ENCODE data around the gene RTKN. TPM values are rescaled to one million over a fixed set of nuclear protein-coding genes. Genes with fewer than 3 reads are reported as not detected.
A peak's percentile ranks its signal among the peaks of the same experiment; 100 is the strongest.

Gene RTKN
- total RNA-seq, 1 donor, result 15.7 TPM

- peak overlapping the region; percentile 97 for H3K4me3 ChIP-seq (ENCODE audit: low read depth, low read length)
- no peak for DNase-seq (ENCODE audit: low read depth)
- no peak for TF ChIP-seq CTCF (IDR thresholded peaks at IDR 0.05; ENCODE audit: insufficient read depth, low read length)
Observed at GRCh38 chr2:74481961-74482800, 40.4 kb upstream of the RTKN start.

GRCh38 chr2:74481431-74481830 lies 39.7 kb upstream of the RTKN start:
- no peak for DNase-seq (ENCODE audit: low read depth)
- TF ChIP-seq CTCF (IDR thresholded peaks at IDR 0.05; ENCODE audit: insufficient read depth, low read length), result no peak
- H3K4me3 ChIP-seq (ENCODE audit: low read depth, low read length), result peak overlapping the region; percentile 97

- DNase-seq (ENCODE audit: low read depth), result no peak
- TF ChIP-seq CTCF (IDR thresholded peaks at IDR 0.05; ENCODE audit: insufficient read depth, low read length), result peak; percentile 28
- no peak overlapping the region for H3K4me3 ChIP-seq (ENCODE audit: low read depth, low read length)
Observed at GRCh38 chr2:74474899-74475298, 33.2 kb upstream of the RTKN start.

GRCh38 chr2:74474481-74474880 lies 32.7 kb upstream of the RTKN start:
- no peak overlapping the region for H3K4me3 ChIP-seq (ENCODE audit: low read depth, low read length)
- no peak for TF ChIP-seq CTCF (IDR thresholded peaks at IDR 0.05; ENCODE audit: insufficient read depth, low read length)
- DNase-seq (ENCODE audit: low read depth), result no peak

- TF ChIP-seq CTCF (IDR thresholded peaks at IDR 0.05; ENCODE audit: insufficient read depth, low read length), result no peak
- no peak for DNase-seq (ENCODE audit: low read depth)
- H3K4me3 ChIP-seq (ENCODE audit: low read depth, low read length), result peak overlapping the region; percentile 89
Observed at GRCh38 chr2:74472945-74473258, 31.2 kb upstream of the RTKN start.

- no peak for TF ChIP-seq CTCF (IDR thresholded peaks at IDR 0.05; ENCODE audit: insufficient read depth, low read length)
- H3K4me3 ChIP-seq (ENCODE audit: low read depth, low read length), result peak within 1 kb of the TSS; percentile 89
Observed at GRCh38 chr2:74472086-74472944, 30.6 kb upstream of the RTKN start, which contains the start of gene MRPL53. TSS of gene MRPL53 (minus strand) at chr2:74472680. CDS start at chr2:74472660, 20 bp downstream.

More at GRCh38 chr2:74472086-74472944, 30.6 kb upstream of the RTKN start, which contains the start of gene MRPL53:
- peak; percentile 94 for DNase-seq (ENCODE audit: low read depth)

Data from fibroblast of the aortic adventitia (primary cell).